COR-L47 (cell line): ENCODE measurements around the gene LCE1B.

Experiments
- DNase-seq: peaks from one replicate; lab custom pipeline; 2025; lab: John Stamatoyannopoulos, UW

The LCE1B gene

GRCh38 chr1:152811671-152812070, at the start of gene LCE1B:
Gene LCE1B, plus strand, starts transcription at chr1:152811971. Its CDS starts 476 bp downstream, at chr1:152812447.
- DNase-seq: no peak

GRCh38 chr1:152768847-152769533, 42.8 kb upstream of the LCE1B start:
- no peak for DNase-seq

GRCh38 chr1:152770411-152770810, 41.4 kb upstream of the LCE1B start:
- DNase-seq: no peak

GRCh38 chr1:152774875-152775274, 36.9 kb upstream of the LCE1B start, which contains the start of gene LCE1F:
Gene LCE1F, plus strand, starts transcription at chr1:152775140. Its CDS starts 1,232 bp downstream, at chr1:152776372.
- no peak for DNase-seq

GRCh38 chr1:152776361-152776760, 35.4 kb upstream of the LCE1B start:
- DNase-seq: no peak

- DNase-seq: no peak
Observed at GRCh38 chr1:152777510-152778137, 34.1 kb upstream of the LCE1B start.

- no peak for DNase-seq
Observed at GRCh38 chr1:152783095-152783494, 28.7 kb upstream of the LCE1B start.

- DNase-seq: no peak
Observed at GRCh38 chr1:152786077-152786476, 25.7 kb upstream of the LCE1B start, which contains the start of gene LCE1E. Gene LCE1E, plus strand, starts transcription at chr1:152786257. Its CDS starts 1,043 bp downstream, at chr1:152787300.

GRCh38 chr1:152795686-152796085, 16.1 kb upstream of the LCE1B start:
- DNase-seq: no peak

GRCh38 chr1:152796421-152796820, 15.3 kb upstream of the LCE1B start, which contains the start of gene LCE1D:
Gene LCE1D, plus strand, starts transcription at chr1:152796721. Its CDS starts 1,074 bp downstream, at chr1:152797795.
- no peak for DNase-seq

GRCh38 chr1:152801333-152801732, 10.4 kb upstream of the LCE1B start:
- DNase-seq: no peak

GRCh38 chr1:152806576-152806975, 5.2 kb upstream of the LCE1B start, which contains the start of gene LCE1C:
Gene LCE1C, minus strand, starts transcription at chr1:152806651. Its CDS starts 1,173 bp downstream, at chr1:152805478.
- no peak for DNase-seq

GRCh38 chr1:152811050-152811449, 721 bp upstream of the LCE1B start:
- no peak for DNase-seq

- DNase-seq: no peak
Observed at GRCh38 chr1:152817309-152817708, 5.5 kb downstream of the LCE1B start.

- DNase-seq: no peak
Observed at GRCh38 chr1:152823294-152823693, 11.5 kb downstream of the LCE1B start.

- no peak for DNase-seq
Observed at GRCh38 chr1:152824964-152825363, 13.2 kb downstream of the LCE1B start.

- DNase-seq: no peak
Observed at GRCh38 chr1:152827173-152827572, 15.4 kb downstream of the LCE1B start, which contains the start of gene LCE1A. Gene LCE1A, plus strand, starts transcription at chr1:152827473. Its CDS starts 0 bp downstream, at chr1:152827473.

- DNase-seq: no peak
Observed at GRCh38 chr1:152836870-152837269, 25.1 kb downstream of the LCE1B start.

GRCh38 chr1:152842556-152842955, 30.8 kb downstream of the LCE1B start, which contains the start of gene LCE6A:
Gene LCE6A, plus strand, starts transcription at chr1:152842856. Its CDS starts 665 bp downstream, at chr1:152843521.
- DNase-seq: no peak

- DNase-seq: no peak
Observed at GRCh38 chr1:152855661-152856060, 43.9 kb downstream of the LCE1B start.

GRCh38 chr1:152858062-152858461, 46.3 kb downstream of the LCE1B start:
- DNase-seq: no peak

GRCh38 chr1:152859696-152860095, 47.9 kb downstream of the LCE1B start, which contains the start of gene LCE7A:
Gene LCE7A, plus strand, starts transcription at chr1:152859996. Its CDS starts 702 bp downstream, at chr1:152860698.
- no peak for DNase-seq

GRCh38 chr1:152860129-152860528, 48.4 kb downstream of the LCE1B start:
- no peak for DNase-seq
